HEK293T (cell line): Measurements from ENCODE around the gene FAM170B.

Source experiments
- ARNT ChIP-seq: fragments of 450-650 bp; IDR thresholded peaks from 2 replicates; pipeline ENCODE4 v1.6.1; 2017; ENCODE audit warnings: mild to moderate bottlenecking
- BHLHE40 ChIP-seq: fragments of 450-650 bp; IDR thresholded peaks from 2 replicates; pipeline ENCODE4 v1.6.1; 2016; ENCODE audit warnings: mild to moderate bottlenecking, moderate library complexity, borderline replicate concordance
- CTBP1 ChIP-seq: fragments of 450-650 bp; IDR thresholded peaks from 2 replicates; pipeline ENCODE4 v1.6.1; 2016; ENCODE audit warnings: borderline replicate concordance
- ELF4 ChIP-seq: fragments of 450-650 bp; IDR thresholded peaks from 2 replicates; pipeline ENCODE4 v1.6.1; 2017; ENCODE audit warnings: antibody characterized with exemption
- FOXA1 ChIP-seq: fragments of 450-650 bp; IDR thresholded peaks from 2 replicates; pipeline ENCODE4 v1.6.1; 2016; ENCODE audit warnings: mild to moderate bottlenecking
- FOXK2 ChIP-seq: fragments of 450-650 bp; IDR thresholded peaks from 2 replicates; pipeline ENCODE4 v1.6.1; 2016; ENCODE audit warnings: mild to moderate bottlenecking
- FOXM1 ChIP-seq: fragments of 450-650 bp; IDR thresholded peaks from 2 replicates; pipeline ENCODE4 v1.6.1; 2017; ENCODE audit warnings: mild to moderate bottlenecking, borderline replicate concordance
- HDGF ChIP-seq: fragments of 450-650 bp; IDR thresholded peaks from 2 replicates; pipeline ENCODE4 v1.6.1; 2017; ENCODE audit warnings: antibody characterized with exemption, borderline replicate concordance
- LEF1 ChIP-seq: fragments of 450-650 bp; IDR thresholded peaks from 2 replicates; pipeline ENCODE4 v1.6.1; 2017; ENCODE audit warnings: mild to moderate bottlenecking, borderline replicate concordance
- NFRKB ChIP-seq: fragments of 450-650 bp; IDR thresholded peaks from 2 replicates; pipeline ENCODE4 v1.6.1; 2016; ENCODE audit warnings: mild to moderate bottlenecking, moderate library complexity
- PKNOX1 ChIP-seq: fragments of 450-650 bp; IDR thresholded peaks from 2 replicates; pipeline ENCODE4 v1.6.1; 2016
- SP1 ChIP-seq: fragments of 450-650 bp; IDR thresholded peaks from 2 replicates; pipeline ENCODE4 v1.6.1; 2017
- SUZ12 ChIP-seq: fragments of 450-650 bp; IDR thresholded peaks from 2 replicates; pipeline ENCODE4 v1.6.1; 2016; ENCODE audit warnings: mild to moderate bottlenecking
- TARDBP ChIP-seq: fragments of 450-650 bp; IDR thresholded peaks from 2 replicates; pipeline ENCODE4 v1.6.1; 2016

GRCh38 chr10:49178489-49179471 lies 45.0 kb upstream of the FAM170B start:
- TF ChIP-seq FOXM1 (no peak), CTBP1 (no peak), SP1 (no peak), SUZ12 (no peak), FOXK2 (no peak), BHLHE40 (no peak), NFRKB (no peak), FOXA1 (no peak), TARDBP (no peak), ARNT (no peak), PKNOX1 (no peak), ELF4 (no peak), LEF1 (no peak), HDGF (no peak)
